HG03439 (cell line): ENCODE results near the gene MPZL3.

Source experiments
- ATAC-seq: cut with Tn5 transposase; IDR thresholded peaks from one replicate; pipeline ENCODE4 v1.9.1; 2021; ENCODE audit warnings: mild to moderate bottlenecking, moderate library complexity; ENCODE audit not compliant: unreplicated experiment

MPZL3 gene

DNA sequence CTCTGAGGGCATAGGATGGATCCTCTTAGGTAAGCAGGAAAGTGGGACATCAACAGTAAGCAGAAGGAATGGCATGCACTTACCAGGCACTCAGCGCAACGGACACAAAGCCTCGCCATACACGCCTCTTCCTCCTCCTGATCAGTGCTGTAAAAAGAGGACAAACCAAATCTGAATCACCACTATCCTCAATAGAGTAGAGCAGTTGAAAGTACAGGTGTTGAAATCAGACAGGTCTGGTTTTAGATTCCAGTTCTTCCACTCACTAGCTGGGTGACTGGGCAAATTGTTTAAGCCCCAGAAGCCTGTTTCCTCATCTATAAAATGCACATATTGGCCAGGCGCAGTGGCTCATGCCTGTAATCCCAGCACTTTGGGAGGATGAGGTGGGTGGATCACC, 18.8 kb downstream of the MPZL3 start:
- ATAC-seq = no peak

DNA sequence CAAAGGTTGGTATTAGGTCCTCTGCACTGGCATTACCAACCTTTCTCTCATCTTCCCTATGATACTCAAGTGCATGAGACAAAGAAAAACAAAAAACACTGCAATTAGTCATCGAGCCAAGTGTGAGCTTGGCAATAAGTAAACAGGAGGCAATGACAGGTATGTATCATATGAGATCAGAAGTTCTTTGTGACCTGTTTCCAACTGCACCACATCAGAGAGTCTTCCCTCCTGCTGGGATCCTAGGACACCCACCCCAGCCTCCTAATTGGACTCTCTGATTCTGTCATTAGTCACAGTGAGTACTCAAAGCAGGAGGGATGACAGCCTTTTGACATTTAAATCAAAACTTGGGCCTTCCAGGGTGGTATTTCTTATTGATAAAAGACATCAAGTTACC, 19.5 kb downstream of the MPZL3 start:
- ATAC-seq = no peak

DNA sequence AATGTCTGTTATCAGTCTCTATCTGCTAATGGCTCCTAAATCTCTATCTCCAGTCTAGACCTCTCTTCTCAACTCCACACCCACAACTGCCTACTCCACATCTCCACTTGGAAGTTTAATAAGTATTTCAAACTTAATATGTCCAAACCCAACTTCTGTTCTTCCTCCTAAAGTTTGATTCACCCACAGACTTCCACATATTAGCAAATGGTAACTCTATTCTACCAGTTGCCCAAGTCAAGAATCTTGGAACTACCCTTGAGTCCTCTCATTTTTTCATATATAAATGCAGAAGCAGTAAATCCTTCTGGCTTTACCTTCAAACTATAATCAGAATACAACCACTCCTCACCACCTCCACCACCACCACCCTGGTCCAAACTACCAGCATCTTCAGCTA, 20.7 kb downstream of the MPZL3 start:
- ATAC-seq = no peak

DNA sequence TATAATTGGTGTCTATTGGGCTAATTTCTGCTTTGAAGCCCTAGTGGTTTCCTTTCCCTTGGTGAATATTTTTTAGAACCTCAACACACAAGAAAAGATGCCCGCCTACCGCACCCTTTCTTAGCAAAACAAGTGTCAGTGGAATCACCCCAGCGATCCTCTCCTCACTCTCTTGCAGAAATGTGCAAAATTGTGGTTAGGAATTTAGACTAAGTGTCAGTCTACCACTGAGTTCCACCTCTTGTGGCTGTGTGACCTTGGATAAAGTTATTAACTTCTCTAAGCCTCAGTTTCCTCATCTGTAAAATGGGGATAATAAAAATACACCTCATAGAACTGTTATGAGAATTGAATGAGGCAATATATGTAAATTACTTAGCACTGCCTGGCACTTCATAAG, 22.1 kb downstream of the MPZL3 start:
- no peak for ATAC-seq

DNA sequence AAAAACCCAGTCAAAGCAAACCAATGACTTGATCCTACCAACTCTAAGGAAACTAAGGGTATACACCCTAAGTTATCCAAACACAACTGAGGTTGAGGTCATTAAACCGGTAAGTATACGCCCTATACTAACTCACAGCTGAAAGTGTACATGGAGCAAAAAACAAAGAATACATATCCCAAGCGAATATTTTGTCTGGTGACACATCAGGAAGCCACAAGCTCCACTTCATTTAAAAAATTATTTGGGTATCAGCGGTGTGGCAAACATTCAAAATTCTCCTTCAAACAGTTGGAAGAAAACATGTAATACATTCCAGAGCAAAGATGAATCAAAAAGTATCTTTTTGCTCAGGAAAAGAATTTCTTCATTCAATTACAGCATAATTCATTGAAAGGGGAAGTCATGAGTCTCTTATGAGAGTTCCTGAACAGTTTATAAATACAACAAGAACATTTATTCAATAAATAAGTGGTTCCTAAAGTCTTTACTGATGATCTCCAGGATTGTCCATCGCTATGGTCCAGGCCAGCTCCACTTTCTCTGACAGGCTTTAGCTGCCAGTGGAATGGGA, 22.8 kb downstream of the MPZL3 start:
- no peak for ATAC-seq

DNA sequence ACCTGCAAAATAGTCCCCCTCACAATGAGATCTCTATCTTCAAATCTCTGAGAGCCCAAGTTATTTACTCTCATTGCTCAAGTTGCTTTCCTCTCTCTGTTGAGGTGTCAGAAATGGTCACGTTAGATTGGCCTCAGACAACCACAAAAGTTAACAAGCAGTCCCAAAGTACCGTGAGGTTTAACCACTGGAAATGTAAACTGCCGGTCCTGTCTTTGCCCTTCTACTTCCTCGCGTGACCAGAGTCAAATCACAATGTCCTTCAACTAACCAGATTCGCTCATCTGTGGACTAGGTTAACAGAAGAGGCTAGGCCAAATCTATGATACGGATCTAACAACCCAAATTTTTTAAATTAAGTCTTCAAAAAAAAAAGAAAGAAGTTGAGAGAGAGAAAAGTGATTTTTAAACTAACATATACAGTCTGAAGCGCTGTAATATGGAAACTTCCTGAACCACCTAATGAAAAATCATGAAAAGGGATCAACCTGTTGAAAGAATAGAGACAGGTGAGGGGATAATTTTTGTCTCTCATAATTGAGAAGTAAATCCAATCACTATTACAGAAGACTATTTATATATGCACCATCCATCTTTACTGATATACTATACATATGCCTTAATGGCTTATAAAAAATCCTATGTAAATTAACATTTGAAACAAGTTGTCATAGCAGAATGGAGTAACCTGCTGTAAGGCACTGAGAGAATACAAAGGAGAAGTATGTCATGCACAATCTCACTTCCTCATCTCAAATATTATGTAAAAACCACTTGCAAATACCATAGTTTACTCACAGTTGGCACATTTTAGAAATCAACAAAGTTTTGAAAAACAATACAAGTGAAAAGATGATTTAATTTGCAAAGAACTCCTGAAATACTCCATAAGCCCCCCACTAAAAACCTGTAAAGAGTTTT, 24.0 kb downstream of the MPZL3 start:
- ATAC-seq = peak; percentile 61

DNA sequence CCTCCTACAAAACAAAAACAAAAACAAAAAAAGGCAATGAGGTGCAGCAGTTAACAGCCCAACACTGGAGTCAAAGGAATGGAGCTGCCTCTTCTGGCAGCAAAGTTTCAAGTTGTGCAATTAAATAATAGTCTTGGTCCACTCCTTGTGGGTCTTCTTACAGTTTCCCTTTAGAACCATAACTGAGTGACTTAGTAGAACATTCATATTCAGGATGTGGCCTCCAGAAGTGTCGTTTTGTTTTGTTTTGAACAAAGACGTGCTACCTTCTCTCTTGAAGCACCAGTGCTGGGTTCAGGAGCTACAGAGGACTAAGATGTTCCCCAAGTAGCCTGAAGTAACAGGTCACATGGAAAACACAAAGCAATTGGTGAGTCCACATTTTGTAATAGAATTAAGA, 25.4 kb downstream of the MPZL3 start:
- ATAC-seq = no peak

DNA sequence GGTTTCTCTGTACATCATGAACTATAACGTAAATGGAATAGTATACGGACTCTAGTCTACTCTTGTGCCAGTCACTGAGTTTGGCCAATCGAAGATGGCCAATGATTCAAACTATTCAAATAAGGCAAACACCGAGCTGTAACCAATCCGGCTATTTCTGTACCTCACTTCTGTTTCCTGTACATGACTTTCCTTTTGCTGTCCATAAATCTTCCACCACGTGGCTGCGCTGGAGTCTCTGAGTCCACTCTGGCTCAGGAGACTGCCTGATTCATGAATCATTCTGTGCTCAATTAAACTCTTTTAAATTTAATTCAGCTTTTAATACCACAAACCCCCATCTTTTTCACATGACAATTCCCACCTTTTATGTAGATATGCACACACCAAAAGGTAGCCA, 25.9 kb downstream of the MPZL3 start:
- no peak for ATAC-seq

DNA sequence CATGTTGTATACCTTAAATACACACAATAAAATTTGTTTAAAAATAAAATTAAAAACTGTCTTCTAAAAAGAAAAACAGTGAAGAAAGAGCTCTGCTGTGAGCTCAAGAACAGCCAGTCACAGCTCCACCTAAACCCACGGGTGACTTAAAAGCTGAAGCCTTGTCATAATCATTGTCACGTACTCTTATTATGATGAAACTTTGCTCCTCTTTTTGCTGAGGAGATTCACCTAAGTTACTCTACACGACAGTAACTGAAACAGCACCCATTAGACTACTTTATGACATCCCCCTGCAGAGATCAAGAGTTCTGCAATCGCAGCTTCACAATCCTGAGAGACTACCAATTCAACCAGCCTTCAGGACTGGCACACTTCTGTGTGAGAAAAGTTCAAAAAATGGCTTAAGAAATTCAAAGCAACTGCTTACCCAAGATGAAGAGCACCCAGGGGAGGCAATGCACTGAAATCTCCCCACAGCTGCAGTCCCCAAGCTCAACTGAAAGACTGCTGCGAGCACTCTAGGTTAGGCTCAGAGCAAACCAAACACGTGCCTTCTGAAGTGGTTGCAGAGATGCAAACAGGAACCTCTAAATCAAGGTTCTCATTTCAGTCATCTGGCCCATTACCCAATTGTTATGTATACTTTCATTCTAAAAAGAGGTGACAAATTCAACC, 27.5 kb downstream of the MPZL3 start, which contains the start of gene JAML:
JAML (minus strand) TSS at position 501 of the 678 bp plus-strand sequence. CDS start 10,145 bp downstream, outside the sequence.
- ATAC-seq = no peak

DNA sequence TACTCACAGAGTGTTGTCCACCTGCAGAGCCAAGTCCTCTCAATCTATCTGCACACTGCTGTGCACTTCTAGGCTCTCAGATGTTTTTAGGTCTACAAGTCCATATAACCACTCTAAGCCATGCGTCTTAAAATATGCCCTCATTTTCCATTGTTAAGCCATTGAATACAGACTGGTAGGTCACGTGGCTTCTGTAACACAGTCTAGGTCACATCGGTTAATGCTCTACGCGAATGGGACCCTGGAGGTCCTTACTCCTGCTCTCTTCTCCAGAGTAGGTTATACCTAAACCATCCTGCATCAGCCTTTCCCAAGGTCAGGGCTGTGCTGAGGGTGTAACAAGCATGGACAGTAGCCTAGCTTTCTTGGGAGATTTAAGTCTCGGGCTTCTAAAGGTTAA, 28.2 kb downstream of the MPZL3 start:
- no peak for ATAC-seq

DNA sequence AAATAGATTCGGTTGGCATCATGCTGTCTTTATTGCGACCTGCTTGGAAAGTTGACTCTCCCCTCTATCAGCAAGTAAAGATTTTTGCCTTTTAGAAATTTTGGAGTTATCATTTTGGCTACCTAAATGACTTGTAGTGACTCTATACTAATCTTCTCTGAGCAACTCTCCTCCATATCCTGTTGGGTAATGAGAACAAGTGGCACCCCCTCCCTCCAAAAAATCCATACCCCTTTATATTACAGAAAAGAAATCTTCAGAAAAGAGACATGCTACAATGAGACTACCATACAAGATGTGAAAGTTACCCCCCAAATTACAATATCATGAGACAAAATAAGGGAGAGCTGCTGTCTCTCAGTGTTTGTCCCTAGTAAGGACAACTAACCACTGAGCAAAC, 28.6 kb downstream of the MPZL3 start:
- ATAC-seq = no peak

DNA sequence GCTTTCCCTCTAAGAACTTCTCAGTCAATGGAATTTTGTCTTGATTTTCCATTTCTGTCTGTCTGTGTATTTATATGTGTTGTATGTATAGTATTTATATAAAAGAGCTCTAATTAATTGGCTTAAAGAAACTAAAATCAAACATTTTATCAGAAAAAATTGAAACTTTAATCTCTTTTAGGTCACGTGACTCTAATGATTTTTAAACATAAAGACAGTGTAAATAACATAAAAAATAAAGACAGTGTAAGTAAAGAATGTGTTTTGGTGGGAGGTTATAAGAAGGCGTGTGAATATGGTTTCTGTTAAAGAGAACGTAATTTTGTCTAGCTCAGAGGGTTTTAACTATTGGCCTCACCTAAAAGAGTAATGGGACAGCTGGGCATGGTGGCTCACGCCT, 29.7 kb downstream of the MPZL3 start:
- no peak for ATAC-seq

DNA sequence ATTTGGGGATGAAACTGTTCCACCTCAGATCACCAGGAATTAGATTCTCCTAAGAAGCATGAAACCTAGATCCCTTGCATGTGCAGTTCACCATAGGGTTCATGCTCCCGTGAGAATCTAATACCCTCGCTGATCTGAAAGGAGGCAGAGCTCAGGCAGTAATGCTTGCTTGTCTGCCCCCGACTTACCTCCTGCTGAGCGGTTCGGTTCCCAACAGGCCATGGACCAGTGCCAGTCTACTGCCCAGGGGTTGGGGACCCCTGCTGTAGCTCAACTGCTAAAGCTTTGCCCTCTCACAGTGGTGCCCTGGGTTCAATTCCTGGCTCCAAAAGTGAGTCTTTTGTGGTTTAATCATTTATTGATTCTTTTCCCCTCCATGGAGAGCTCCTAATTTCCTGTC, 30.7 kb downstream of the MPZL3 start:
- no peak for ATAC-seq

DNA sequence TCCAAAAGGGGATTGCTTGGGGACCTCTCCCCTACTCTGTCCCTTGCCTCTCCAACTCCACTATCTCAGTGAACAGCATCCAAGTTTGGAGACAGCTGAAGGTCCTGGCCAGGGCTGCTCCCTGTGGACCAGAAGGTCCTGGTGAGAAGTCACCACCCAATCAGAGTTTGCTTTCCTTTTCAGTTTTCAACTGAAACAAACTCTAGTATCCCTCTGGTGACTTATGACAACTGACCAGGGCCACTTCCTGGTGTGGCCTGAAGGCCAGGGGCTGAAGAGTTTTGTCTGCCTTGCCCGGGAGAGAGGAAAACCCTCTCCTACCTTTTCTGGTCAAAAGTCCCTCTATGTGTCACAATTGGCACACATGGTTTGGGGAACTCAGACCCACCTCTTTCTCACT, 32.4 kb downstream of the MPZL3 start:
- ATAC-seq = no peak

DNA sequence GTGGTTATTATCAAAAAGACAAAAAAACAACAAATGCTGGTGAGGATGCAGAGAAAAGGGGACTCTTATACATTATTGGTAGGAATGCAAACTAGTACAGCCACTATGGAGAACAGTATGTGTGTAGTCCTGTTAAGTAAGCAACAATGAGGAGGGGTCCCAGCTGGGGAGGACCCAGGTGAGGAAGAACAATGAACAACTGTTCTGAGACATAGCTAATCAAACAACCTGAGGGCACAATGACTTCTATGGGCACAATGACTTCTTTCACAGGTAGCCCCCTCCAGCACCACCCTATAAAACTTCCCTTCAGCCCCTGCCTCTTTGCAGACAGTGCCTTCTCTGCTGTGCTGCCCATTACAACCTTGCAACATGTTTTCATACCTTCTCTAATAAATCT, 32.9 kb downstream of the MPZL3 start:
- no peak for ATAC-seq

DNA sequence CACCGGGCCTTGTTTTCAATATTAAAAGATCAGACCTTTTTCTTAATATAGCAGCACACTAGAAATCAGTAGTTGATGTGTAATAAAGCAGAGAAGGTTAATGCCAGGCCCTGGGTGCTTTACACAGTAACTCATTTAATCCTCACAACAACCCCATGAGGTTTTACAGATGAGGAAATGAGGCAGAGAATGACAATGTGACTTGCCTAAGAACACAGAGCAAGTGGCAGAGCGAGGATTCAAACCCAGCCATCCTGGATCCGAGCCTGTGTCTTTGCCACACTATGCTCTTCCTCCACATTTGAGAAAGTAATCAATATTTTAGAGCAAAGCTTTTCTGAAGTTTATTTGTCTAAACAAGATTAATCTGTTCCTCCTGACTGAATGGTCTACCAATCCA, 34.6 kb downstream of the MPZL3 start:
- ATAC-seq = no peak

DNA sequence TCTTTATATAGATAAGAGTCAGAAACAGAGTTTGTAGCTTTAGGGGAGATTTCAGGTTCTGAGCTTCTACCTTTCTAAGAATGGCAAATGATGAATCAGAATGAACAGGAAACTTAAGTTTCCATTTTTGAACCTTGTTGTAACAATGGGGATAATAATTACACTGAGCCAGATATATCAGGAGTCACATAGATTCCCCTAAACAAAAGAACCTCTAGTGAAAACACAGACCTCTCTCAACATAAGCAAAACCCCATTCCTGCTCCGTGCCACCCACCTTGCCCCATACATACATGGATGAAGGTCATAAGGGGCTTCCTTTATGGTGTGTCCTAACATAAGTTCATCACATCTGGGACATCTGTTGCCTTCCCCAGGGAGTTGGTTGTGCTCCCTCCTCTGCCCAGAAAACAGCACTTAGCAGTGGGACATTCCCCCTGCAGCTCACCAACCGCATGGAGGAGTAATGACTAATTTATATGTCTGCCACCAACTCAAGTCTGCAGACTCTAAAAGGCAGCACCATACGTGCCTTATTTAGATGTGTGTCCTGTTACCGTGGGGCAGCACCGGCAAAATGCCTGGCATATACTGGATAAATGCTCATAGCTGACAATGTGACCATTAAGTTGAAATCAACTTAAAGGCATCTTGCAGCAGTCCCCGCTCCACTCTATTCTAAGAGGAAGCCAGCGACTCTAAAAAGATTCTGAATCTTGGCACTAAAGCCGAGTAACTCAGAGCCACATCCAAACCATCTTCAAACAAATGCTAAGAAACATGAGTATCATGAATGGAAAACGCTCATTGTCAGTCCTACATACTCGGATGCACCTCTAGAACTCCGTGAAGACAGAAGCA, 35.3 kb downstream of the MPZL3 start:
- ATAC-seq = no peak

DNA sequence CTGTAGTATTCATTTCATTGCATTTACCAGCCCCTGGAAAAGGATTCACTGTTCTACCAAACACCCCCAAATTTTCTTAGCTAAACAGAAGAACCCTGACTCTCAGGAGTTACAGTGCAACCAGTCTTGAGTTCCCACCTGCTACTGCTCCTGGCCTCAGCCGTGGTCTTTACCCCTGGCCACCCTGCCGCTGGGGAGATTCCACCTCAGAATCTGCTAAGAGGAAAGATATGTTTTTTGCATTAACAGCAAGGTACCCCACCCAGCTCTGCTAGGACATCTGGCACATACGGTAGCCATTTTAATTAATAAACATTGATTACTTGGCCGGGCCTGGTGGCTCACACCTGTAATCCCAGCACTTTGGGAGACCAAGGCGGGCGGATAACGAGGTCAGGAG, 36.4 kb downstream of the MPZL3 start:
- no peak for ATAC-seq

DNA sequence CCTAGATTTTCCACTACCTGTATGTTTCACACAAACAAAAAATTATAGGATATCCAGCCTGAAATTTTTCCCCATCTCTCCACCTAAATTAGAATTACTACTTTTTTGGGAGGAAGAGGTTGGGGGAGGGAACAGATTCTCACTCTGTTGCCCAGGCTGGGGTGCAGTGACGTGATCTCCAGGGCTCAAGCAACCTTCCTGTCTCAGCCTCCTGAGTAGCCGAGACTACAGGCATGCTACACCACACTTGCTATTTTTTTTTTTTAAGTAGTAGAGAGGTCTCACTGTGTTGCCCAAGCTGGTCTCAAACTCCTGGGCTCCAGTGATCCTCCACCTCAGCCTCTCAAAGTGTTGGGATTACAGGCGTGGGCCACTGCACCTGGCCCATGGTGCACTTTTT, 36.9 kb downstream of the MPZL3 start:
- ATAC-seq = no peak

DNA sequence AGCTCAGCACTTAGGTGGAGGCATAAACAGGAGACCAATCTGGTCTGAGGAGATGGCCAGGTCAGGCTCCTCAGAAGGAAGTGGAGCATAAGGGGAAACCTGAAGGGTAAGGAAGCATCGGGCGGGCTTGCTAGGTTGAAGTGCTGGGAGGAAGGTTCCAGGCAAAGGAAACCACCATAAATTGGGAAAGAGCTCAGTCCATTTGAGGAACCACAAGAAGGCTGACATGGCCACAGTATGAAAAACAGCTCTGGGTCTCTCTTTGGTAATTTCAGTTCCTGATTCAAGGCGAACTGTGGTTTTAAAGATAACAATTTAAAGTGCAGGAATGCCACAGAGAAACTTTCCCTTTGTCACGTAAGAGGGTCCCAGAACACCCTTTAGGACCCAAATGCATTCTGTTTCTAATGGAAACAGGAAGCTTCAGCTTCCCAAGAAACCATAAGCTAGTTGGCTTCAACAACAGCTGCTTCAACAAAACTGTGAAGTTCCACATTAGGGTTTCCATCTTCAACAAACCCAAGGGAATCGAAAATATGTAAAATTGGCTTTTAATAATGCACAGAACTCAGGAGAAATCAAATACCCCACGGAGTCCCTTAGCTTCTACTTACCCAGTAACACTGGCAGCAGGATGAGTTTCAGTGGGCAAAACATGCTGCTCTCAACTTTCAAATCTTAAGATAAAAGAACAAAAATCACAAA, 37.8 kb downstream of the MPZL3 start:
- ATAC-seq = no peak
